Fibroblast of gingiva (primary cell): ENCODE data around the gene POU2F2.

Source experiments
- DNase-seq: peaks from one replicate; pipeline ENCODE4 v3.0.0-alpha.2; 2011; ENCODE audit warnings: low read depth

The POU2F2 gene

GRCh38 chr19:42154471-42155323 lies 22.5 kb upstream of the POU2F2 start:
- DNase-seq, result no peak

GRCh38 chr19:42153672-42154433 lies 21.6 kb upstream of the POU2F2 start:
- no peak for DNase-seq

DNA sequence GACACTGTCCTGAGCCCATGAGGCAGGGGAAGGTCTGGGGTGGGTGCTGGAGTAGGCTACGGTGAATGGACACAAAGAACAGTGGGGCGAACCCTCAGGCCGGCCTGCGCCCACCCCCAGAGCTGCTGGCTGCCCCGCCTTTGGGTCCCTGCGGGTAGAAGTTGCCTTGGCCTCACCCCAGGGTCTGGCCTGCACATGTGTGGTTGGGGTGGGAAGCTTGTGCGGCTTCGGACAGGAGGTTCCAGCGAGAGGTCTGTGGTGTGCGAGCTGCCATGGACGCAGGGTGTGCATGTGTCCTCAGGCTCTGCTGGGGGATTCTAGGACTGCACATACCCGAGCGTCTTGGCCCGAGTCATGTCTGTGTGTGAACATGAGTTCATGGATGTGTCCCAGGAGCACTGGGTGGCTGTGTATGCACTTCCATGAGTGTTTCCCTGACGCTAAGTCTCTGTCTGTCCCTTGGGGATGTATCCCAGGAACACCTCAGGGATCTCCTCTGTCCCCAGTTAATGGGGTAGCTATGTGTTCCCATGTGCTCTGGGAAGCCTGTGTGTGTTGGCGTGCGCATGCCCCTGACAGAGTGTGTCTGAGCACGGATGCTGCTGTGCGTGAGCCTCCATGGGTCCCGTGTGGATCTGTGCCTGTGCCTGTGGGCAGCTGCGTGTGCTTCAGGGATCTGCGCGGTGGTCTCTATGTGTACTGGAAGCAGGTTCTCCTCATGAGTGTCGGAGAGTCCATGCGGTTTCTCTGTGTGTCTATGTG lies 20.8 kb upstream of the POU2F2 start:
- DNase-seq, result no peak

GRCh38 chr19:42151782-42152684 lies 19.8 kb upstream of the POU2F2 start:
- no peak for DNase-seq

GRCh38 chr19:42150911-42151361 lies 18.7 kb upstream of the POU2F2 start:
- DNase-seq, result no peak

- no peak for DNase-seq
Measured at GRCh38 chr19:42150364-42150763, 18.1 kb upstream of the POU2F2 start.

- no peak for DNase-seq
Measured at GRCh38 chr19:42149447-42150202, 17.4 kb upstream of the POU2F2 start.

GRCh38 chr19:42148266-42148665 lies 16.0 kb upstream of the POU2F2 start:
- no peak for DNase-seq

GRCh38 chr19:42143341-42144234 lies 11.3 kb upstream of the POU2F2 start:
- no peak for DNase-seq

GRCh38 chr19:42140125-42140754 lies 8.0 kb upstream of the POU2F2 start:
- peak; percentile 46 for DNase-seq

- DNase-seq, result no peak
Measured at GRCh38 chr19:42134535-42135070, 2.4 kb upstream of the POU2F2 start.

GRCh38 chr19:42132851-42133528 lies 744 bp upstream of the POU2F2 start:
- no peak for DNase-seq

DNA sequence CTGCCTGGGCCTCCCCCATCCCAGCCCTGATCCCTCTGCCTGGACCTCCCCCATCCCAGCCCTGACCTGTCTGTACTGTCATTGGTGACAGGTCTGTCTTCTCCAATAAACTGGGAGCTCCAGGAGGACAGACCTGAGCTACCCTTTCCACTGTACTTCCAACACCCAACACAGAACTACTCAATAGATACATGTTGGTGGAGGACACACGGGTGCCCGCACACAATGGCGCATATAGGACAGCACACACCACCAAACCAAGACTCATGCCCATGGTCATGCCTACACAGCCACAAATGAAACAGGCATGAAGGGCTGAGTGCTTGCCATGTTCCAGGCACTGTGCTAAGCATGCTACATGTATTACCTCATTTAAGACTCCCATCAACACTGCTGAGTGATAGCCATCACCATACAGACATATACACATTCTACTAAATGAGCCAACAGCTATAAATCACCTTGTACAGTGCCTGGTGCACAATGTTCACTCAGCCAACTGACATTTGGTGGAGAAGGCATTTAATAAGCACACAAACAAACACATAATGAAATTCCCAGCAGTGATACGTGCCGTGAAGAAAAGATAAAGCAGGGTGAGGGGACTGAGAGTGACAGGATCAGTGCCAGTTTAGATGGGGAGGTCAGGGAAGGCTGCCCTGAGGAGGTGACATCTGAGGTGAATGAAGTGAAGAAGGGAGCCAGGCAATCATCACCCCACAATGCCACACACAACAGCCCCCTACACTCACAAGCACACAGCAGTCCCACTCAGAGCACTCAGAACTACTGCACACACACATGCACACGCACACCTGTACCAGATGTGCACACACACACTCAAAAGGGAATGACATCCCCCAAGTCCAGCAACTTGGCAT lies 857 bp downstream of the POU2F2 start:
- DNase-seq, result no peak

DNA sequence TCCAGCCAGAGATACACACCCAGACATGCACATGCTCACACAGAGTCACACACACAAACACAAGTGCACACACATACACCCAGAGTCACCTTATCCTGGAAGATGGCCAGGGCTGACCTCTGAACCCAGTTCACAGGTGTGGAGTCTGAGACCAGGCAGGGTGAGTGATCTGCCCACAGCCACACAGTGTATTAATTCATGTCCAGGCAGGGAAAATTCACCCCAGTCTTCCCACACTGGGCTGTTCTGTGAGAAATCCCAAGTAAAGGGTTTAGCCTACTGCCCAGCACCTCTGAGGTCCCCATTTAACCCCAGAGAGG lies 2.0 kb downstream of the POU2F2 start:
- no peak for DNase-seq

GRCh38 chr19:42129399-42130253 lies 2.6 kb downstream of the POU2F2 start:
- peak; percentile 46 for DNase-seq

DNA sequence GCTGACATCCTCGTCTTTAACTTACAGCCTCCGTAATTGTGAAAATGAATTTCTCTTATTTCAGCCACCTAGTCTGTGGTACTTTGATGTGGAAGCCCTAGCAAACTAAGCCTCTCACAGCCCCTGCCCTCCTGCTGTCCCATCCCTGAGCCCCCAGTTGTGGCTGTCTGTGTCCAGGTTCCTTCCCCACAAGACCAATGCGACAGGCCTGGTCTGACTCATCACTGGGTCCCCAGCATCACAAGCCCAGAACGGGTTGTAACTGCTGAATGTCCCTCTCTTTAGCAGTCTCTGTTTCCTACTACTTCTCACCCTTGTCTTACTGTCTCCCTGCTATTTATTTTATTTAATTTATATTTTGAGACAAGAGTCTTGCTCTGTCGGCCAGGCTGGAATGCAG lies 5.7 kb downstream of the POU2F2 start:
- no peak for DNase-seq
